NCI-H146 treated with DMSO at 0.1 percent for 48 hours (cell line): ENCODE measurements around the gene IFNAR2.

Source experiments
- DNase-seq: peaks from one replicate; lab custom pipeline; 2025; ENCODE audit not compliant: unreplicated experiment; lab: John Stamatoyannopoulos, UW

IFNAR2 gene

GRCh38 chr21:33229784-33230544 lies at the start of gene IFNAR2:
Gene IFNAR2, plus strand, starts transcription at chr21:33229938. Its CDS starts 11,985 bp downstream, at chr21:33241923.
- peak; percentile 31 for DNase-seq

- DNase-seq = no peak
Observed at GRCh38 chr21:33185852-33186251, 43.9 kb upstream of the IFNAR2 start.

- DNase-seq = no peak
Observed at GRCh38 chr21:33187276-33187675, 42.5 kb upstream of the IFNAR2 start.

- DNase-seq = no peak
Observed at GRCh38 chr21:33189237-33189636, 40.5 kb upstream of the IFNAR2 start.

- DNase-seq = no peak
Observed at GRCh38 chr21:33189824-33190223, 39.9 kb upstream of the IFNAR2 start.

GRCh38 chr21:33196941-33197374 lies 32.8 kb upstream of the IFNAR2 start:
- DNase-seq = peak; percentile 15

GRCh38 chr21:33197496-33197895 lies 32.2 kb upstream of the IFNAR2 start:
- no peak for DNase-seq

GRCh38 chr21:33198346-33199099 lies 31.2 kb upstream of the IFNAR2 start:
- no peak for DNase-seq

GRCh38 chr21:33199100-33199464 lies 30.7 kb upstream of the IFNAR2 start:
- DNase-seq = no peak

- peak; percentile 49 for DNase-seq
Observed at GRCh38 chr21:33199516-33200217, 30.1 kb upstream of the IFNAR2 start.

- DNase-seq = no peak
Observed at GRCh38 chr21:33201956-33202355, 27.8 kb upstream of the IFNAR2 start.

- no peak for DNase-seq
Observed at GRCh38 chr21:33202464-33203363, 27.0 kb upstream of the IFNAR2 start.

- DNase-seq = no peak
Observed at GRCh38 chr21:33203371-33203724, 26.4 kb upstream of the IFNAR2 start.

- DNase-seq = no peak
Observed at GRCh38 chr21:33205476-33205875, 24.3 kb upstream of the IFNAR2 start.

- no peak for DNase-seq
Observed at GRCh38 chr21:33206771-33207281, 22.9 kb upstream of the IFNAR2 start.

GRCh38 chr21:33207449-33208149 lies 22.1 kb upstream of the IFNAR2 start:
- DNase-seq = no peak

- DNase-seq = no peak
Observed at GRCh38 chr21:33208534-33208933, 21.2 kb upstream of the IFNAR2 start.

GRCh38 chr21:33211305-33211704 lies 18.4 kb upstream of the IFNAR2 start:
- DNase-seq = no peak

- DNase-seq = no peak
Observed at GRCh38 chr21:33211732-33212131, 18.0 kb upstream of the IFNAR2 start.
